ENCODE measurements around the gene MTMR3.
"Not testable (repeated sequence)": the region's sequence is repeated elsewhere in the genome, so short reads cannot be mapped to it uniquely, and the experiment has no call there.

Gene MTMR3

GRCh38 chr22:29967461-29967860 lies 84.5 kb downstream of the MTMR3 start:
- Histone ChIP-seq H3K4me1 (ENCODE audit: control insufficient read depth in 1 of 2, insufficient read depth in 1 of 2, low read depth in 1 of 2, low read length in 1 of 2) (peaks cover 28 to 39% of the 10 kb centered on the region in 2 experiments), H3K4me3 (ENCODE audit: low read depth in 1 of 2, low read length in 1 of 2) (no peak overlapping the region), H3K27me3 (no peaks in the 10 kb centered on the region), H3K27ac (peak overlapping the region; percentile 26), H3K9me3 (no peaks in the 10 kb centered on the region), H3K36me3 (peaks cover 21% of the 10 kb centered on the region)
- no peak for TF ChIP-seq CTCF (IDR thresholded peaks at IDR 0.05)

- peaks cover 6 to 12% of the 10 kb centered on the region in 2 experiments for H3K4me1 ChIP-seq (ENCODE audit: control insufficient read depth in 1 of 2, insufficient read depth in 1 of 2, low read depth in 1 of 2, low read length in 1 of 2)
- H3K4me3 ChIP-seq (ENCODE audit: low read depth in 1 of 2, low read length in 1 of 2) = no peak overlapping the region
- no peak for TF ChIP-seq CTCF (IDR thresholded peaks at IDR 0.05)
- peaks cover 44% of the 10 kb centered on the region for H3K36me3 ChIP-seq
- H3K27me3 ChIP-seq = no peaks in the 10 kb centered on the region
- no peaks in the 10 kb centered on the region for H3K9me3 ChIP-seq
- peak overlapping the region; percentile 0 for H3K27ac ChIP-seq
Observed at GRCh38 chr22:29971607-29972006, 88.6 kb downstream of the MTMR3 start.

GRCh38 chr22:29972121-29972520 lies 89.1 kb downstream of the MTMR3 start:
- Histone ChIP-seq H3K36me3 (peaks cover 44% of the 10 kb centered on the region), H3K27me3 (no peaks in the 10 kb centered on the region), H3K9me3 (no peaks in the 10 kb centered on the region), H3K4me3 (ENCODE audit: low read depth in 1 of 2, low read length in 1 of 2) (no peak overlapping the region), H3K27ac (no peak overlapping the region), H3K4me1 (ENCODE audit: control insufficient read depth in 1 of 2, insufficient read depth in 1 of 2, low read depth in 1 of 2, low read length in 1 of 2) (peaks cover 8 to 12% of the 10 kb centered on the region in 2 experiments)
- no peak for TF ChIP-seq CTCF (IDR thresholded peaks at IDR 0.05)

GRCh38 chr22:29973269-29973668 lies 90.3 kb downstream of the MTMR3 start:
- Histone ChIP-seq H3K27me3 (no peaks in the 10 kb centered on the region), H3K9me3 (no peaks in the 10 kb centered on the region), H3K36me3 (peaks cover 51% of the 10 kb centered on the region), H3K4me1 (ENCODE audit: control insufficient read depth in 1 of 2, insufficient read depth in 1 of 2, low read depth in 1 of 2, low read length in 1 of 2) (peaks cover 3% of the 10 kb centered on the region in 2 experiments), H3K27ac (no peak overlapping the region), H3K4me3 (ENCODE audit: low read depth in 1 of 2, low read length in 1 of 2) (no peak overlapping the region)
- no peak for TF ChIP-seq CTCF (IDR thresholded peaks at IDR 0.05)

GRCh38 chr22:29973680-29974079 lies 90.7 kb downstream of the MTMR3 start:
- not testable (repeated sequence) for H3K27ac ChIP-seq; H3K4me1 ChIP-seq (ENCODE audit: control insufficient read depth in 1 of 2, insufficient read depth in 1 of 2, low read depth in 1 of 2, low read length in 1 of 2); H3K27me3 ChIP-seq; H3K4me3 ChIP-seq (ENCODE audit: low read depth in 1 of 2, low read length in 1 of 2); H3K9me3 ChIP-seq
- peaks cover 55% of the 10 kb centered on the region for H3K36me3 ChIP-seq

GRCh38 chr22:29975494-29975893 lies 92.5 kb downstream of the MTMR3 start:
- peaks cover 0 to 3% of the 10 kb centered on the region in 2 experiments for H3K4me1 ChIP-seq (ENCODE audit: control insufficient read depth in 1 of 2, insufficient read depth in 1 of 2, low read depth in 1 of 2, low read length in 1 of 2)
- no peak overlapping the region for H3K27ac ChIP-seq
- H3K4me3 ChIP-seq (ENCODE audit: low read depth in 1 of 2, low read length in 1 of 2) = no peak overlapping the region
- H3K27me3 ChIP-seq = no peaks in the 10 kb centered on the region
- peaks cover 73% of the 10 kb centered on the region for H3K36me3 ChIP-seq
- TF ChIP-seq CTCF (IDR thresholded peaks at IDR 0.05) = no peak
- no peaks in the 10 kb centered on the region for H3K9me3 ChIP-seq
